HL-60 (cell line): ENCODE measurements around the gene SMIM45.
"Not testable (repeated sequence)": the region's sequence is repeated elsewhere in the genome, so short reads cannot be mapped to it uniquely, and the experiment has no call there.

Source experiments
- DNase-seq, 2 experiments: peaks; one replicate each; pipeline ENCODE4 v3.0.0-alpha.2; 2010 to 2020; ENCODE audit warnings: low read depth in 1 of 2, low spot score in 1 of 2
- H3K27ac ChIP-seq: fragments of 250-450 bp; sonication (Bioruptor Pico); replicated peaks from 2 replicates; pipeline ENCODE4 v1.5.1; 2020; ENCODE audit warnings: mild to moderate bottlenecking, moderate library complexity
- H3K27me3 ChIP-seq: fragments of 250-450 bp; sonication (Bioruptor Pico); 2 replicates; pipeline ENCODE4 v1.5.1; 2021; ENCODE audit warnings: mild to moderate bottlenecking, moderate library complexity; ENCODE audit not compliant: insufficient read depth, poor library complexity, severe bottlenecking
- H3K4me3 ChIP-seq: replicated peaks from 2 replicates; pipeline ENCODE4 v1.5.1; 2011; ENCODE audit warnings: mild to moderate bottlenecking, control low read depth, low read length; ENCODE audit not compliant: insufficient read depth
- CTCF ChIP-seq: IDR thresholded peaks from one replicate; pipeline ENCODE4 v1.5.1; 2011; ENCODE audit warnings: low read length, control low read depth, inconsistent platforms; ENCODE audit not compliant: insufficient read depth
- GABPA ChIP-seq: IDR thresholded peaks from 2 replicates; pipeline ENCODE4 v1.6.1; 2012; ENCODE audit warnings: low read depth
- POLR2AphosphoS5 ChIP-seq: IDR thresholded peaks from 2 replicates; pipeline ENCODE4 v1.6.1; 2012; ENCODE audit warnings: low read depth
- REST ChIP-seq: IDR thresholded peaks from 2 replicates; pipeline ENCODE4 v1.6.1; 2012; ENCODE audit warnings: low read depth; ENCODE audit not compliant: insufficient replicate concordance
- SPI1 ChIP-seq: IDR thresholded peaks from 2 replicates; pipeline ENCODE4 v1.6.1; 2012; ENCODE audit warnings: low read depth, mild to moderate bottlenecking, borderline replicate concordance

Gene SMIM45

GRCh38 chr22:41947424-41948080 lies 4.4 kb upstream of the SMIM45 start:
- peak overlapping the region; percentile 89 for H3K27ac ChIP-seq
- no peak for TF ChIP-seq GABPA
- TF ChIP-seq REST: no peak
- TF ChIP-seq POLR2AphosphoS5: no peak
- no peak for TF ChIP-seq CTCF
- TF ChIP-seq SPI1: no peak
- DNase-seq: no peak
- H3K27me3 ChIP-seq: no peaks in the 10 kb centered on the region
- peak overlapping the region; percentile 72 for H3K4me3 ChIP-seq

GRCh38 chr22:41948142-41948541 lies 3.8 kb upstream of the SMIM45 start:
- no peak for DNase-seq
- TF ChIP-seq REST (no peak), CTCF (no peak), POLR2AphosphoS5 (no peak), GABPA (no peak), SPI1 (no peak)
- no peaks in the 10 kb centered on the region for H3K27me3 ChIP-seq
- no peak overlapping the region for H3K4me3 ChIP-seq
- no peak overlapping the region for H3K27ac ChIP-seq

- not testable (repeated sequence) for H3K27ac ChIP-seq, DNase-seq, H3K4me3 ChIP-seq, H3K27me3 ChIP-seq
Observed at GRCh38 chr22:41948928-41949296, 3.0 kb upstream of the SMIM45 start.

- no peak overlapping the region for H3K27ac ChIP-seq
Observed at GRCh38 chr22:41949297-41949965, 2.5 kb upstream of the SMIM45 start.

More at GRCh38 chr22:41949297-41949965, 2.5 kb upstream of the SMIM45 start:
- Histone ChIP-seq H3K27me3 (no peaks in the 10 kb centered on the region), H3K4me3 (no peak overlapping the region)
- no peak for DNase-seq
- no peak for TF ChIP-seq GABPA
- no peak for TF ChIP-seq SPI1
- no peak for TF ChIP-seq POLR2AphosphoS5
- no peak for TF ChIP-seq CTCF
- TF ChIP-seq REST: no peak
